HG03159 (cell line): Measurements from ENCODE around the gene IDUA.

Experiments used
- ATAC-seq: cut with Tn5 transposase; IDR thresholded peaks from one replicate; pipeline ENCODE4 v1.9.1; 2021; ENCODE audit warnings: mild to moderate bottlenecking, moderate library complexity; ENCODE audit not compliant: unreplicated experiment

Gene IDUA

DNA sequence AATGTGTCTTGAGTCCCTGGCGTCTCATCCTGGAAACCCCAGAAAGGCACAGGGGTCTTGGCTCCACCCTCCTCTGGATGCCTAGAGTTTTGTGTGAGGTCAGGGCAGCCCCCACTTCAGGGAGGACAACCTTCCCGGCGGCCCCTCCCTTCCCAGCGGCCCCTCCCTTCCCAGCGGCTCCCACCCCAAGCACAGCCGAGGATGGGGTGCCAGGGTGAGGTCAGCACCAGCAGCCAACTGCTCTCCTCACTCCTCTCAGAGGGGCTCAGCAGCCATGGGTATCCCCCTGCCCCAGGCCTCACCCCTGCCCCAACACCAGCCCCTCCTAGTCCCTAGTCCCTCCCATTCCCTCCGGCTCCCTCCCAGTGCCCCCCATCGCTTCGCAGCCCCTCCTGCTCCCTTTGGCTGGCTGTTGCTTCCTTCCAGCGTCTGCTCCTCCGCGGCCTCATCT, 30.9 kb upstream of the IDUA start:
- ATAC-seq: no peak

DNA sequence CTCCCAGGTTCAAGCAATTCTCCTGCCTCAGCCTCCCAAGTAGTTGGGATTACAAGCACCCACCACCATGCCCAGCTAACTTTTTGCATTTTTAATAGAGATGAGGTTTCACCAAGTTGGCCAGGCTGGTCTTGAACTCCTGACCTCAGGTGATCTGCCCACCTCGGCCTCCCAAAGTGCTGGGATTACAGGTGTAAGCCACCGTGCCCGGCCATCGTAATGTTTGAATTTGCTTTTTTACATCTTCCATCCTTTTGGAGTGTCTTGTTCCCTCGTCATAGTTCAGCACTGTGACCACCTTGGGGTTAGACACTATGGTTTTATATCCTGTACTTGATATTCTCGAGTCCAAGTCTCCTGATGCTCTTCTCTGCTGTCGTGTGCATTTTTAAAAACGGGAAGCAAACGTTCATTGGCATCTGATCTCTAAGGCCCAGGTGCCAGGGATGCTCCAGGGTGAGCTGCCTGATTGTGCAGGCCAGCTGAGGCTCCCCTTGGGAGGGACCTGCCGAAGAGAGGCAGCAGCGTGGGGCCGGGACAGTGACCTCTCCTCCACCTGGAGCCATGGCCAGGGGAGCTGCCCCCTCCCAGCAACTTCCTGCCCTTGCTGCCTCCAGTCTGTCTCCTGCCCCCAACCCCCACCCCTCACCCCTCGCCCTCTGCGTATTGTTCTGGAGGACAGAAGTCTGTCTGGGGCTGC, 30.2 kb upstream of the IDUA start:
- ATAC-seq: no peak

DNA sequence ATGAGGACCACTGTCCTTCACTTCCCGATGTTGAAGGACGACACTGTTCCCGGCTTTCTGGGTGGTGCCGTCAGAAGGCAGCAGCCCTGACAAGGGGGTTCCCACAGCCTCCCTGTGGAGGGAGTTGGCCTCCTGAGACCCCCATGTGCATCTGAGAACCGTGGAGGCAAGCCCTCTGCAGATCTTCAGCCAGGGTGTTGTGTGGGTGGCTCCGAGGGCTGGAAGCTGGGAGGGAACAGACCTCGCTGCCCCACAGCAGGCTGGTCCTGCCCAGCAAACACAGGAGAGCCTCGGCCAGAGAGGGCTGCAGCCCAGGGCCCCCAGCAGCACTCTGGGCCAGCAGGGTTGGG, 29.6 kb upstream of the IDUA start:
- ATAC-seq: no peak

DNA sequence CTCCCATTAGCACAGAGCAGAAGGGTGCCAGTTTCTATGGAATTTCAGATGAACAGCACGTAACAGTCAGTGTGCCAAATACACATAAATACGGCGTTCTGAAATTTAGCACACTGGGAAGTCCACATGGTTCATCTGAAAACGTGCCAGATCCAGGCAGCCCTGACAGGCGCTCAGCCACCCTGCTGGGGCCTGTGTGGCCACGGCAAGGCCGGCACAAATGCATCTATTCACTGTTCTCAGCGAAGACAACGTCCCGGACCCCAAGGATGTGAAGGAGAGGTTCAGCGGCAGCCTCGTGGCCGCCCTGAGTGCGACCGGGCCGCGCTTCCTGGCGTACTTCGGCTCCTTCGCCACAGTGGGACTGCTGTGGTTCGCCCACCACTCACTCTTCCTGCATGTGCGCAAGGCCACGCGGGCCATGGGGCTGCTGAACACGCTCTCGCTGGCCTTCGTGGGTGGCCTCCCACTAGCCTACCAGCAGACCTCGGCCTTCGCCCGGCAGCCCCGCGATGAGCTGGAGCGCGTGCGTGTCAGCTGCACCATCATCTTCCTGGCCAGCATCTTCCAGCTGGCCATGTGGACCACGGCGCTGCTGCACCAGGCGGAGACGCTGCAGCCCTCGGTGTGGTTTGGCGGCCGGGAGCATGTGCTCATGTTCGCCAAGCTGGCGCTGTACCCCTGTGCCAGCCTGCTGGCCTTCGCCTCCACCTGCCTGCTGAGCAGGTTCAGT, 29.1 kb upstream of the IDUA start:
- ATAC-seq: no peak

DNA sequence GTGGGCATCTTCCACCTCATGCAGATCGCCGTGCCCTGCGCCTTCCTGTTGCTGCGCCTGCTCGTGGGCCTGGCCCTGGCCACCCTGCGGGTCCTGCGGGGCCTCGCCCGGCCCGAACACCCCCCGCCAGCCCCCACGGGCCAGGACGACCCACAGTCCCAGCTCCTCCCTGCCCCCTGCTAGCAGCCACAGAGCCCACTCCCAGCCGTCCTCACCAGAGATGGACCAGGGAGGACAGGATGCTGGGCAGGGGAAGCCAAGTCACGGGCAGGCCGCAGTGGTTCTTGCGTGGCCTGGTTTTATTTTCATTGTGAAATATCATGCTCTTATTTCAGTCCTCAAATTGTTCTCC, 28.6 kb upstream of the IDUA start:
- no peak for ATAC-seq

DNA sequence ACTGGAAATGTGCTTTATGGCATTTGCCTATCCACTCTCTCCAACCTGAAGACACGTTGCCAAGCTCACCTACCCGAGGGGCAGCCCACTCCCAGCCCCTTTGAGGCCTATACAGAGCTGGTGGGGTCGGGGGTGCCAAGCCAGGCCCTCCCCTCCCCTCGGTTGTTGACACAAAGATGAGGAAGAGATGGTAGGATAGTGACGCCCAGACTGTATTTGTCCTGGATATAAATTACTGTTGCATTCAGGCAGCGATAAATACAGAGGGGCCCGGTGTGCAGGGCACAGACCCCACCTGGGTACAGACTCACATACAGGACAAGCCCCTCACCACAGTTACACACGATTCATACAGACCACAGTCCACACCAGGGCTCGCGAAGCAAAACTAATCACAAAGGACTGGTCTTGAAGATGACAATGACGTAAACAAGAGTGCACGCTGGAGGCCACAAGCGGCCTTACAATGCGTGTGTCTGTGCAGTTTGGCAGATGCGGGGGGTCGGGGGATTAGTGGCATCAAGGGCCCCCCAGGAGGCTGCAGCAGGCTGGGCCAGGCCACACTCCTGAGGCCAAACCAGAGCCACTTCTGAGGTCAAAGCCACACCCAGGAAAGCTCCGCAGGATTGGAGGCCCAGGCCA, 28.0 kb upstream of the IDUA start:
- ATAC-seq: no peak

DNA sequence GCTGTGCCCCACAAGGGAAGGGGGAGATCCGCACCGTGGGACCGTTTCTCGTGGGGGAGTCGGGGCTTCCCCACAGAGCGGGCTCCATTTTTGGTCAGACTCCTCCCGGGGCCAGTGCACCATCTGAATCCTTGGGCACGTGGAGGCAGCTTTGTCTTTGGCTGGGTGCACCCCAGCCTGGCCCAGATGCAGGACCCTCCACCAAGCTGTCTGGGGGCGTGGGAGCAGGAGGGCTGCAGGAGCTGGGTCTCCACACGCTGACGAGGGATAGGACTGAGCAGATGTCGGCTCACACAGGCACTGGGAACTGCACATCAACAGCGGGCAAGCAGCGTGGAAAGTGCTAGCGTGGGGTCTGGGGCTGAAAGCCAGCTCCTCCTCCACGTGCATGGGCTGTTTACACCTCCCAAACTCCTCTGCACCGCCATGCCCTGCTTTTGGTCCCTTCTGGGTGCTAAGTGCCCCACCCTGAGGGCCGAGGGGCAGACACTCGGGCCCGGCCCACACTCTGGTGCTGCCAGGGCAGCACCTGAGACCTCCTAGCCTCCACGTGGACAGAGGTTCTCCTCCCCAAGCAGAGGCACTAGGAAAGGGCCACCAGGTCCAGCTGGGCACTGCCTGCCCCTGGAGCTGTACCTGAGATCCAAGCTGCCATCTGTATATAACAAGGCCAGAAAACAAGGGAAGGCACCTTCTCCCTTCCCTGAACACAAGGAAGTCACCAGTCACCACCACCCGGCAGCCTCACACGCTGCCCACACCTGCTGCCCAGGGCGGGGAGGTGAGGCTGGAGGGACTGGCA, 27.3 kb upstream of the IDUA start:
- ATAC-seq: no peak

DNA sequence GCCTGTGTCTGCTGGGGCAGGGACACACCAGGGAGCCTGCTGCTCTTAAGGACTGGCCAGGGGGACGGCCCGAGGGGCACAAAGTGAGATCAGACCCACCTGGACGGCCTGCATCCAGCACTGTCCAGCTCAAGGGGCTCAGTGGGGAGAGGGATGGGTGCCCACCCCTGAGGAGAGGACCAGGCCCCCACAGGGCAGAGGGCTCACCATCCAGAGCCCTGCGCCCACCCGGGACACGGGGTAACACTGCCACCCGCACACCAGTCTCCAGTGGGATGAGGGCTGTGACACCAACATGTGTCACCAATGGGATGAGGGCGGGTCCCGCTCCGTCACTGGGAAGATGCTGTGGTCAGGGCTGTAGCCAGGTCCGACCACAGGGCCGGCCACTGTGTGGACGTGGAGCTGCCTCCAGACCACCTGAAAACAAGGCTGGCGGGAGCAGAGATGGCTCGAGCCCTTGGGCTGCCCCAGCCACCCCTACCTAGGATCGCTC, 26.7 kb upstream of the IDUA start:
- ATAC-seq: no peak

DNA sequence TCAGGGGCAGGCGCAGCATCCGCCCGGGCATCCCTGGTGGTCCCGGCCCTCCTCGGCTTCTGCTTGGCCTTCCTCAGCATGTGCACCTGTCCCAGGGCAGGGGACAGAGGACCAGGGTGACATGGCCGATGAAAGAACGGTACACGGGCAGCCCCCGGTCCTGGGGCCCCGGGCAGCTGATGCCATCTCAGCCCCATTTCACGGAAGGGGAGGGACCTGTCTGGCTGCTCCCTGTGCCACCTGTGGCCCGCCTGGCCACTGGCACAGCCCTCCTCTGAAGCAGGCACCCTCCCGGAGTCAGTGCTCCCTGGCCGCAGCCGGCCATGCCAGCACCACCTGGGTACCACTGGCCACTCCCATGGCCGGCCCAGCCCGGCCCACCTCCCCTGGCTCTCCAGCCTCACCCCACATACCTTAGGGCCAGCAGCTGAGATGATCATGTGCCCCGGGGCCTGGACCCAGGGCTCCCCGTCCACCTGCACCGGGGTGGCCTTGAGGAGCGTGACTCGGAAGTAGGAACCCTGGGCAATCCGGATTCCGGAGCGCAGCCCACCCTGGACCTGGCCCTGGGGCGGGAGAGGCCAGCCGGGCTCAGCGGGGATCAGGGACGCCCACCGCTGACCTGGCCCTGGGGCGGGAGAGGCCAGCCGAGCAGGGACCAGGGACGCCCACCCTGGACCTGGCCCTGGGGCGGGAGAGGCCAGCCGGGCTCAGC, 26.1 kb upstream of the IDUA start:
- ATAC-seq: no peak

DNA sequence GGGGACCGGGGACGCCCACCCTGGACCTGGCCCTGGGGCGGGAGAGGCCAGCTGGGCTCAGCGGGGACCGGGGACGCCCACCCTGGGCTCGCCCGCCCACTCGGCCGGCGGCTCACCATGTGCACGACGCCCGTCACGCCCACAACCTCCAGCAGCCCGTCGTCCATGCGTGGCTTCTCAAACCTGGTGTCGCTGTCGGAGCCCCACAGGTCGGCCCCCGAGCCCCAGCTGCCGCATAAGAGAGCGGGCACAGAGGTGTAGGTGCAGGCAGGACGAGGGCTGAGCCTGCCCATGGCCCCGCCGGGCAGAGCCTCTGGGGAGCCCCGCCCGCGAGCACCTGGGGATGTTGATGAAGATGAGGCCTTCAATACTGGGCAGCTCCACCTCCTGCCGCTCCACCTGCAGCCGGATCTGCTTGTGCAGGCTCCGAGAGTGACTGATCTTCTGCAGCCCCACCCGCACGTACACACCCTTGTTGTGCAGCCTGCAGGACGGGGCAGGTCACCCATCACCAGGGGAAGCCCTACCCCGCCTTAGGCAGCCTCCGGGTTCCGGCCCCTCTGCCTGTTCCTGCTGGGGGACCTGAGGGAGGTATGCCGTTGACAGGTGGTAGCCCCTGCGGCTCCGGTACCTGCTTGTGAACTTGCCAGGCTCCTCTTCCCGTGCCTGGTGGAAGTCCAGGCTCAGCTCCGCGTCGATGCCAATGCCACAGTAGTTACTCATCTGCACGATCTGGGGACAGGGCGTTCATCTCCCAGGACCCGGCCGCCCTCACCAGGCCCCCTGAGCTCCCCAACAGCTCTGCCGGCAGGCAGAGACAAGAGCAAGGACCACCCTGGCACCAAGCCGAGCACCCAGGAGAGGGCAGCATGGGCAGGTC, 25.3 kb upstream of the IDUA start:
- no peak for ATAC-seq

DNA sequence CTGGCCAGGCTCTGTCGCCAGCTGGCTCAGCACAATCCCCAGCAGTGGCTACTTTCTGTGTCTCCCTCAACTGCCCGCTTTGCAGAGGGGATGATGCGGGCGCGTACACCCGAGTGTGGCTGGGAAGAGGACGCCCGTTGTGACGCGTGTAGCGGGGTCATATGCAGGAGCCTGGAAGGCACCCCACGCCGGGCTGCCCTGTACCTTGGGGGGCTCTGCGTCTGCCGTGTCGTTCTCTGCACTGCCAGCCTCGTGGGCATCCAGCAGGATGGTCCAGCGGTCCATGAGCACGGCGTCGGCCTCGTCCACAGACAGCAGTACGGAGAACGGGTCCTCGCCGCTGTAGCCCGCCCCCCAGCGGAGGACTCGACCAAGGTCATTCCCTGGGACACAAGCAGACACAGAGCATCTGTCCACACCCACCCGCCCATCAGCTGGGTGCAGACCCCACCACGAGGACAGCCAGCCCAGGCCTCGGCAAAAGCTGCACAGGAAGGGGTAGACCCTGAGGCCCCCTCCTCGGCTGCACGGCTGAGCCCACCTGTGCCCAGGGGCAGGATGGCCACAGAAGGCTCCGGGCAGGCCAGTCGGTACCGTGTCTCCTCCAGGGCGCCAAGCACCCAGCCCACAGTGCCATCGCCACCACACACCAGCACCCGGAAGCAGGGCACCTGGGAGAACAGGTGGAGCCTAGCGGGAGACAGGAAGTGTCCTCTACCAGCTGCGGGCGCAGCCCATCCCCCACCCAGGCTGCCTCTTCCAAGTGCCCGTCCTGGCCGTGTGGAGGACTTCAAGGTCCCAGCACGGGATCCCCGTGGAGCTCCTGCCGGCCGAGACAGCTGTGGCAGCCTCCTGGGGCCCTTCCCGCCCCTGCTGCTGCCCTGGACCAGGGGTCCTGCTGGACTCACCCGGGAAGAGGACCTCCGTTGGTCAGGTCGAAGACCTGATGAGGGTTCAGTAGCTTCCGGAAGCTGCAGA, 24.3 kb upstream of the IDUA start:
- no peak for ATAC-seq

DNA sequence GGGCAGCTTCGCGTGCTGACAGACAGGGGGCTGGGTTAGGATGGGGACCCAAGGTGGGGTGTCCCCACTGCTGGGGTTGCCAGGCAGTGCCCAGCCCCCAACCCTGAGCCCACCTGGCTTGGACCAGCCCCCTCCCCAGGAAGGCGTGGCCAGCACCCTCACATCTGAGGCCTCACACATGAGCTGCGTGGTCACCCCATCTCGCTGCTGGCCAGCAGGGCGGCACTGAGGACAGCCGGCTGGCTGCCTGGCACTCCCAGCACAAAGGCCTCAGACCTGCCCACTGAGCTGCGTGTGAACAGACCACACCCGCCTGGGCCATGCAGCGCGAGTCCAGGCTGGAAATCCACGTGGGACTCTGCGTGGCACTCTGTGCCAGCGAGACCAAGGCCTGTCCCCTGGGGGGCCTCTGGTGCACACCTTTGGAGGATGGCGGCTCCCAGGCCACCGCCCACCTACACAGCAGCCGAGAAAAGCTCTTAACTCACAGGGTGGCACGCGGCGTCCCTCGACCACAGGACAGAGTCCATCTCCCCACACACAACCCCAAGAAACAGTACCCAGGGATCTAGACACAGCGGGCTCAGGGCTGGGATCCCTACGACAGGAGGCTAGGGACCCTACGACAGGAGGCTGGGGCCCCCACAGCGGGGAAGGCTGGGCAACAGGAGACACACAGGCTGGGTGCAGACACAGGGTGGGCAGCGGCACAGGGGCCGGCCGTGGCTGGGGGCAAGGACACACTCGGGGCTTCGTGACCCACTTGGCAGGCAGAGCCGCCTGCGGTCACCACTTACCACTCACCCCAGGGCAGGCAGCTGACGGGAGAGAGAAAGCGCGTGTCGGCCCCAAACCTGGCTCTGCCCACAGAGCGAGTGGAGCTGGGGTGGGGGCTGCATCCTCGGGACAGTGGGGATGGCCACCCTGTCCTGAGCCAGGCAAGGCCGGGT, 23.3 kb upstream of the IDUA start:
- no peak for ATAC-seq

DNA sequence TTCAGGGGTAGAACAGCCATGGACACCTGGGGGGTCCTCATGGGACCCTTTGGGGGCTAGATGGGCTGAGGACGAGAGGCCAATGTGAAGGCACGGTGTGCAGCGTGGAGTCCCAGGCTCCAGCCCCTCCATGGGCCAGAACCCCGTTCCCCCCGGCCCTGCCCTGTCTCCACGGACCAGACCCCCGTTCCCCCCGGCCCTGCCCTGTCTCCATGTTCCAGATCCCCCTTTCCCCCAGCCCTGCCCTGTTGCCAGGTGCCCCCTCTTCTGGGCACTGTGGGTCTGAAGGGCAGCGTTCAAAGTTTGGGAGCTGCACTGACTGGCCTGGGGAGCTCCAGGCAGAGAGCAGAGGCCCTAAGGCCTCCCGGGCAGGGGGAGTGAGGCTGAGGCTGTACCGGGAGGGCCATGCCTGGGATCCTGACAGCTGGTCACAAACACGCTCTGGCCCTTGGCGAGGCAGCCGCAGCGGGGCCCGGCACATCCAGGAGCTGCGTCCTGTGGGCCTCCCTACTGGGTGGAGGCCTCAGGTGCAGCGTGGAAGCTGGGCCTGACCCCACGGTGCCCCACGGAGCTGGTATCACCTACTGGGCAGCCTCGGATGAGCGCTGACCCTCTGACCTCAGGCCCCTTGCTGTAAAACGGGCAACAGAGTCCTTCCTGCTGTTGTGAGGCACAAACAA, 22.4 kb upstream of the IDUA start:
- ATAC-seq: no peak

DNA sequence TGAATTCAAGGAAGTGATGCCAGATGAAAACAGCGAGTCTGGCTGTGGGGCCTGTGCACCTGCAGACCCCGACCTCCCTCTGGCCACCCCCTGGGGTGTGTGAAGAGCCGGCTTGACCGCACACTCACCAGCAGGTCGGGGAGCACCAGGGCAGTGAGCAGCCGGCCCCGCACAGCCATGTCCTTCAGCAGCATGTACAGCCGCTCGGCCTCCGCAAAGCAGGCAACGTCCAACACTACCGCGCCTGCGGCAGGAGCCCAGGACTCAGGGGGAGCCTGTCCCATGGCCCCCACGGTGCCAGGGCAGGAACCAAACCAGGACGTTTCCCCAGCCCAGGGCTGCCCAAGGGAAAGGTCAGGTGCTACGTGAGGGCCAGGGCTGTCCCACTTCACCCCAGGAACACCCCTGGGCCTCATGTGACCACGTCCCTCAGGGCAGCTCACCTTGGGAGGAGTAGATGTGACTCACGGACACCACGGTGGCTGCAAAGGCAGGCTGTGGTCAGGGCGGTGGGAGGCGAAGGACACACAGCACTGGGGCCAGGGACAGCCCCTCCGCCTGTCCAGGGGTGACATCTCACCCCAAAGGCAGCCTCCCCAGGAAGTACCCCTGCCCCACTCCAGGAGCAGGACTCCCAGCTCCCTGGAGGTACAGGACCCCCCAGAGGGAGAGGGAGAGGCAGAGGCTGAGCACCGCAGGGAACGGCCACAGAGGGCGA, 21.6 kb upstream of the IDUA start:
- no peak for ATAC-seq

DNA sequence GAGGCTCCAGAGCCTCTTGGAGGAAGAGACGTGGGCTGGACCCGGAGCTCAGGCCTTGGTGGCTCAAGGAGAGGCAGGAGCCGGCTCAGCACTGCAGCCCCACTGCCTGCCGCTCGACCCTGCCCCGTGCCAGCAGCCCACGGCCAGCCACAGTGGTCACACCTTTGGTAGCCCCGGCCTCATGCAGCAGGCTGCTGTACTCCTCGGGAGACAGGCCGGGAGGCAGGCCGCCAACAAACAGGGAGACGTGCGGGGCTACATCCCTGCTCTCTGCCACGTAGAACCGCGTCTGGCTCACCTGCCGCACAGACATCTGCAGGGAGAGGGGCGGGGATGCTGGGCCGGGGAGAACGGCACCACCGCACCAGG, 21.1 kb upstream of the IDUA start:
- ATAC-seq: no peak
